A172 (cell line): ENCODE data around the gene PCDHB5. TPM values are rescaled to one million over a fixed set of nuclear protein-coding genes. Genes with fewer than 3 reads are reported as not detected.
"Not testable (repeated sequence)": the region's sequence is repeated elsewhere in the genome, so short reads cannot be mapped to it uniquely, and the experiment has no call there.

Source experiments
- DNase-seq: peaks from one replicate; pipeline ENCODE4 v3.0.0-alpha.2; 2015; ENCODE audit warnings: low spot score
- total RNA-seq: library from RNA; depleted of rRNA; stranded (reverse); fragments of >200 nt; shearing (Covaris generic); gene quantifications from 2 replicates; pipeline ENCODE4 v1.2.3, GENCODE V29; 2014; rRNA removed

PCDHB5 gene
- 45.5 and 52.8 TPM in 2 replicates for total RNA-seq

- DNase-seq: peak; percentile 66
Measured at GRCh38 chr5:141135030-141135717, at the start of gene PCDHB5. PCDHB5 (plus strand) TSS chr5:141135206; CDS start chr5:141135435, 229 bp downstream.

GRCh38 chr5:141094481-141095262 is 40.3 kb upstream of the PCDHB5 start, which contains the start of gene PCDHB2:
PCDHB2 (plus strand) TSS chr5:141094615; CDS start chr5:141094791, 176 bp downstream.
- no peak for DNase-seq

DNA sequence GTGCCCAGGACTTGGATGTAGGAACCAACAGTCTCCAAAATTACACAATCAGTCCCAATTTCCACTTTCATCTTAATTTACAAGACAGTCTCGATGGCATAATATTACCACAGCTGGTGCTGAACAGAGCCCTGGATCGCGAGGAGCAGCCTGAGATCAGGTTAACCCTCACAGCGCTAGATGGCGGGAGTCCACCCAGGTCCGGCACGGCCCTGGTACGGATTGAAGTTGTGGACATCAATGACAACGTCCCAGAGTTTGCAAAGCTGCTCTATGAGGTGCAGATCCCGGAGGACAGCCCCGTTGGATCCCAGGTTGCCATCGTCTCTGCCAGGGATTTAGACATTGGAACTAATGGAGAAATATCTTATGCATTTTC is 39.8 kb upstream of the PCDHB5 start:
- no peak for DNase-seq

DNA sequence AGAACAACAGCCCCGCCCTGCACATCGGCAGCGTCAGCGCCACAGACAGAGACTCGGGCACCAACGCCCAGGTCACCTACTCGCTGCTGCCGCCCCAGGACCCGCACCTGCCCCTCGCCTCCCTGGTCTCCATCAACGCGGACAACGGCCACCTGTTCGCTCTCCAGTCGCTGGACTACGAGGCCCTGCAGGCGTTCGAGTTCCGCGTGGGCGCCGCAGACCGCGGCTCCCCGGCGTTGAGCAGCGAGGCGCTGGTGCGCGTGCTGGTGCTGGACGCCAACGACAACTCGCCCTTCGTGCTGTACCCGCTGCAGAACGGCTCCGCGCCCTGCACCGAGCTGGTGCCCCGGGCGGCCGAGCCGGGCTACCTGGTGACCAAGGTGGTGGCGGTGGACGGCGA is 38.8 kb upstream of the PCDHB5 start:
- DNase-seq: not testable (repeated sequence)

GRCh38 chr5:141096586-141096985 is 38.4 kb upstream of the PCDHB5 start:
- not testable (repeated sequence) for DNase-seq

GRCh38 chr5:141100243-141100805 is 34.7 kb upstream of the PCDHB5 start, which contains the start of gene PCDHB3:
PCDHB3 (plus strand) TSS chr5:141100473; CDS start chr5:141100650, 177 bp downstream.
- DNase-seq: peak; percentile 78

GRCh38 chr5:141101059-141101458 is 33.9 kb upstream of the PCDHB5 start:
- peak; percentile 31 for DNase-seq

- not testable (repeated sequence) for DNase-seq
Measured at GRCh38 chr5:141102070-141102469, 32.9 kb upstream of the PCDHB5 start.

DNA sequence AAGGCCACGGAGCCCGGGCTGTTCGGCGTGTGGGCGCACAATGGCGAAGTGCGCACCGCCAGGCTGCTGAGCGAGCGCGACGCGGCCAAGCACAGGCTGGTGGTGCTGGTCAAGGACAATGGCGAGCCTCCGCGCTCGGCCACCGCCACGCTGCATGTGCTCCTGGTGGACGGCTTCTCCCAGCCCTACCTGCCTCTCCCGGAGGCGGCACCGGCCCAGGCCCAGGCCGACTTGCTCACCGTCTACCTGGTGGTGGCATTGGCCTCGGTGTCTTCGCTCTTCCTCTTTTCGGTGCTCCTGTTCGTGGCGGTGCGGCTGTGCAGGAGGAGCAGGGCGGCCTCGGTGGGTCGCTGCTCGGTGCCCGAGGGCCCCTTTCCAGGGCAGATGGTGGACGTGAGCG is 32.5 kb upstream of the PCDHB5 start:
- DNase-seq: not testable (repeated sequence)

GRCh38 chr5:141105350-141105749 is 29.7 kb upstream of the PCDHB5 start:
- DNase-seq: no peak

DNA sequence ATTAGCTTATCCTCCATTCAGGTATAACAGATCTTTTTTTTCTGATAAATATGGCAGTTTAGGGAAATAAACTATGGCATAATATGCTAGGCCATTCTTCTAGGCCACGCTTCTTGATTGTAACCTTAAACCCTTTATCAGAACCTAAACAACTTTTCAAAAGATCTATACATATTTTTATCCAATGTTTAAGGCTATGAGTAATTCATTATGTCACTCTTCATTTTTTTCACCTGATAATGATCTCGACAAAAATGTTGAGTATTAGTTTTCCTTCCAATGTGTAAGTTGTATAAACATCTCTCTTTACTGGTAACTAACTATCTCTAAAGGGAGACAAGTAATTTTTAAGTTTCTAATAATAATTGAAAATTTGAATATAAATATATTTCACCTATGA is 15.8 kb upstream of the PCDHB5 start:
- no peak for DNase-seq

GRCh38 chr5:141121563-141121962 is 13.4 kb upstream of the PCDHB5 start, which contains the start of gene PCDHB4:
PCDHB4 (plus strand) TSS chr5:141121818; CDS start chr5:141121999, 181 bp downstream.
- no peak for DNase-seq

DNA sequence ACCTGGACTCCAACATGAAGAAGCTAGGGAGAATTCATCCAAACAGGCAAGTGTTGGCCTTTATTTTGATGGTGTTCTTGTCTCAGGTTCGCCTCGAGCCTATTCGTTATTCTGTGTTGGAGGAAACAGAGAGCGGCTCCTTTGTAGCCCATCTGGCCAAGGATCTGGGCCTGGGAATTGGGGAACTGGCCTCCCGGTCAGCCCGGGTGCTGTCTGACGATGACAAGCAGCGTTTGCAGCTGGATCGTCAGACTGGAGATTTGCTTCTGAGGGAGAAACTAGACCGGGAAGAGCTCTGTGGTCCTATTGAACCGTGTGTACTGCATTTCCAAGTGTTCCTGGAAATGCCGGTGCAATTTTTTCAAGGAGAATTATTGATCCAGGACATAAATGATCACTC is 13.0 kb upstream of the PCDHB5 start:
- no peak for DNase-seq

DNA sequence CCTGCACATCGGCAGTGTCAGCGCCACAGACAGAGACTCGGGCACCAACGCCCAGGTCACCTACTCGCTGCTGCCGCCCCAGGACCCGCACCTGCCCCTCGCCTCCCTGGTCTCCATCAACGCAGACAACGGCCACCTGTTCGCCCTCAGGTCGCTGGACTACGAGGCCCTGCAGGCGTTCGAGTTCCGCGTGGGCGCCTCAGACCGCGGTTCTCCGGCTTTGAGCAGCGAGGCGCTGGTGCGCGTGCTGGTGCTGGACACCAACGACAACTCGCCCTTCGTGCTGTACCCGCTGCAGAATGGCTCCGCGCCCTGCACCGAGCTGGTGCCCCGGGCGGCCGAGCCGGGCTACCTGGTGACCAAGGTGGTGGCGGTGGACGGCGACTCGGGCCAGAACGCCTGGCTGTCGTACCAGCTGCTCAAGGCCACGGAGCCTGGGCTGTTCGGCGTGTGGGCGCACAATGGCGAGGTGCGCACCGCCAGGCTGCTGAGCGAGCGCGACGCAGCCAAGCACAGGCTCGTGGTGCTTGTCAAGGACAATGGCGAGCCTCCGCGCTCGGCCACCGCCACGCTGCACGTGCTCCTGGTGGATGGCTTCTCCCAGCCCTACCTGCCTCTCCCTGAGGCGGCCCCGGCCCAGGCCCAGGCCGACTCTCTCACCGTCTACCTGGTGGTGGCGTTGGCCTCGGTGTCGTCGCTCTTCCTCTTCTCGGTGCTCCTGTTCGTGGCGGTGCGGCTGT is 11.4 kb upstream of the PCDHB5 start:
- DNase-seq: not testable (repeated sequence)

- no peak for DNase-seq
Measured at GRCh38 chr5:141127305-141127704, 7.7 kb upstream of the PCDHB5 start.

GRCh38 chr5:141135718-141136266 is 786 bp downstream of the PCDHB5 start:
- no peak for DNase-seq

- DNase-seq: not testable (repeated sequence)
Measured at GRCh38 chr5:141137346-141137745, 2.3 kb downstream of the PCDHB5 start.

GRCh38 chr5:141149812-141150211 is 14.8 kb downstream of the PCDHB5 start, which contains the start of gene PCDHB6:
PCDHB6 (plus strand) TSS chr5:141150057; CDS start chr5:141150258, 201 bp downstream.
- DNase-seq: no peak

- peak; percentile 11 for DNase-seq
Measured at GRCh38 chr5:141150224-141150992, 15.4 kb downstream of the PCDHB5 start.

DNA sequence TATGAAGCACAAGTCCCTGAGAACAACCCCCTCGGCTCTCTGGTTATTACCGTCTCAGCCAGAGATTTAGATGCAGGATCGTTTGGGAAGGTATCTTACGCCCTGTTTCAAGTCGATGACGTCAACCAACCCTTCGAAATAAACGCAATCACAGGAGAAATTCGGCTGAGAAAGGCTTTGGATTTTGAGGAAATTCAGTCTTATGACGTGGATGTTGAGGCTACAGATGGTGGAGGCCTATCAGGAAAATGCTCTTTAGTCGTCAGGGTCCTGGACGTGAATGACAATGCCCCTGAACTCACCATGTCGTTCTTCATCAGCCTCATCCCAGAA is 16.0 kb downstream of the PCDHB5 start:
- DNase-seq: no peak

- DNase-seq: not testable (repeated sequence)
Measured at GRCh38 chr5:141151632-141152031, 16.6 kb downstream of the PCDHB5 start.
